Breast epithelium (tissue), 3 donors: ENCODE results near the gene SLC28A1.

ENCODE experiments used
- CTCF ChIP-seq, 3 donors: fragments of 450-650 bp; IDR thresholded peaks; one replicate each; pipeline ENCODE4 v1.5.1; 2016 to 2017; ENCODE audit warnings: antibody characterized with exemption in 3 of 3, mild to moderate bottlenecking in 3 of 3, moderate library complexity in 3 of 3
- POLR2A ChIP-seq: fragments of 450-650 bp; IDR thresholded peaks from one replicate; pipeline ENCODE4 v1.6.1; 2016; ENCODE audit warnings: antibody characterized with exemption, mild to moderate bottlenecking, moderate library complexity

- TF ChIP-seq CTCF (IDR thresholded peaks at IDR 0.05) (no peak), POLR2A (no peak)
Observed at GRCh38 chr15:84969257-84969656, 84.8 kb downstream of the SLC28A1 start.
